HG03354 (cell line): ENCODE results near the gene KBTBD12.
"Not testable (repeated sequence)": the region's sequence is repeated elsewhere in the genome, so short reads cannot be mapped to it uniquely, and the experiment has no call there.

ENCODE experiments used
- ATAC-seq: cut with Tn5 transposase; IDR thresholded peaks from one replicate; pipeline ENCODE4 v1.9.1; 2021; ENCODE audit warnings: mild to moderate bottlenecking; ENCODE audit not compliant: unreplicated experiment, poor library complexity, severe bottlenecking

Gene KBTBD12

GRCh38 chr3:127902486-127902885, 12.5 kb upstream of the KBTBD12 start:
- no peak for ATAC-seq

DNA sequence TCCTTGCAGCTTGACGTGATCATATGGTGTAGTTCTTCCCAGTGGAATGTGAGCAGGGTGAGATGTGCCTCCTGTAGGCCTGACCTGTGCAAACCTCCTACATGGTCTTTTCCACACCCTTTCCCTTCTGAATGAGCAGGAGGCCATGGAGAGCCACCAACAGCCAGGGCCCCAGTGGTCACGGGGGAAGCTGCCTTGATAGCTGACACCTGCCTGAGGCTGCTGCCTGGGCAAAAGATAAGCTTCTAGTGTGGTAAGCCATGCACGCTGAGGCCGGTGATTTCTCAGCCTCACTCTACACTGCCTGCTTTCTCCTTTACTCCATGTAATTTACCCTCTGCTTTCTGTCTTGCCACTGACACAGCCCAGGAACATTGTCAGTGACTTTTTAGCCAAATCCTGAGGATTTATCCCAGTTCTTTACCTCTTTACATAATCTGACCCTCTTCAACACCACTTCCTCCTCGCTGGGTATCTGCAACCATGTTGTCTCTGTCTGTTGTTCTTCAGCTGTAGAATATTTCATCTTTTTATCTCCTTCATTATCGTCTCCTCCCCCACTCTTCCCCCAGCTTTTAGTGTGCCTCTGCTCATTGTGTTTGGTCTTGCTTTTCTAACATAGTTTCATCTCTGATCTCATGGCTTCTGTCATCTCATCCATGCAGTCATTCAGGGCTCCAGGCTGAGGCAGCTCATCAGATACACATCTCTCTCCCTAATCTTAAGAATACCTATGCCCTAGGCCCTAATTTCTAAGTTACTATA, 11.2 kb upstream of the KBTBD12 start:
- ATAC-seq = no peak

GRCh38 chr3:127905556-127905955, 9.5 kb upstream of the KBTBD12 start:
- ATAC-seq = no peak

DNA sequence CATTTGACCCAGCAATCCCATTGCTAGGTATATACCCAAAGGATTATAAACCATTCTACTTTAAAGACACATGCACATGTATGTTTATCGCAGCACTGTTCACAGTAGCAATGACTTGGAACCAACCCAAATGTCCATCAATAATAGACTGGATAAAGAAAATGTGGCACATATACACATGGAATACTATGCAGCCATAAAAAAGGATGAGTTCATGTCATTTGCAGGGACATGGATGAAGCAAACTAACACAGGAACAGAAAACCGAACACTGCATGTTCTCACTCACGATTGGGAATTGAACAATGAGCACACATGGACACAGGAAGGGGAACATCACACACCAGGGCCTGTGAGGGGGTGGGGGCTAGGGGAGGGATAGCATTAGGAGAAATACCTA, 8.4 kb upstream of the KBTBD12 start:
- not testable (repeated sequence) for ATAC-seq

DNA sequence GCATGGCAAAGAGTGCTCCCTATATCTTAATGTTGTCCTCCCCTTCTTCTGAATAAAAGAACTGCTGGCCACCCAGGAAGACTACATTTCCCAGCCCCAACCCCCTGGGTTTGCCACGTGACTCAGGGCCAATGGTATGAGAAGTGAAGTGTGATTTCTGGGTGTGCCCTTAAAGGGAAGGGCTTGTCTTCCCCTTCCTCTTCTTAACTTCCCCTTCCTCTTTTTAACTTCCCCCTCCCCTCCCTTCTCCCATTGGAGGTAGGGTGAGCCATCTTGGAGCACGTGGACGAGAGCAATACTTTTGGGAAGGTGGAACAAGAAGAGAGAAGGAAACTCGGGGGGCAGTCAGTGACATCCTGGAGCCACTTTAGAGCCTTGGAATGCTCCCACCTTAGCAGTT, 6.8 kb upstream of the KBTBD12 start:
- no peak for ATAC-seq

GRCh38 chr3:127908951-127909350, 6.1 kb upstream of the KBTBD12 start:
- ATAC-seq = no peak

DNA sequence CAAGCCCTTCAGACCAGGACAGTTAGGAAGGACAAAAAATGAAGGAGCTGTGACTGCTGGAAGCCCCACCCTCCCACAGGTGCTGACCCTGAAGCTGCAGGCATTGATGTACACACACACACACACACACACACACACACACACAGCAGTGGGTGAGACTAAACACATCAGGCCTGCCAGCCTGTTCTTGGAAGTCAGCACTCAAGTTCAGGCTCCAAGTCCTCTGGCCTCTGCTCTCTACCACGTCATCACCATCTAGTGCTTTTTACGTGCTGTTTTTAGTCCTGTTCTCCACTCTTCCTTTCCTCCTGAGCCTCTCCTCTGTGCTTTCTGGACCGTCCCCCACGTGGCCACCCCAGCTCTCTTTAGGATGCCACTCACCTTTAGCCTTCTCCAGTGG, 5.4 kb upstream of the KBTBD12 start:
- no peak for ATAC-seq

- ATAC-seq = no peak
Measured at GRCh38 chr3:127911421-127911931, 3.6 kb upstream of the KBTBD12 start.

DNA sequence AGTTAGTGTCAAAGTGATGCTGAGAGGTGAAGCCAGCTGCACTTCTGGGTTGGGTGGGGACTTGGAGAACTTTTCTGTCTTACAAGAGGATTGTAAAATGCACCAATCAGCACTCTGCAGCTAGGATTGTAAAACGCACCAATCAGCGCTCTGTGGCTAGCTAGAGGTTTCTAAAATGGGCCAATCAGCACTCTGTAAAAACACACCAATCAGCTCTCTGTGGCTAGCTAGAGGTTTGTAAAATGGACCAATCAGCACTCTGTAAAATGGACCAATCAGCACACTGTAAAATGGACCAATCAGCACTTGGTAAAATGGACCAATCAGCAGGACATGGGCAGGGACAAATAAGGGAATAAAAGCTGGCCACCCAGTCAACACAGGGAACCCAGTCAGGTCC, 1.2 kb upstream of the KBTBD12 start:
- ATAC-seq = not testable (repeated sequence)

GRCh38 chr3:127914584-127914983, 448 bp upstream of the KBTBD12 start:
- ATAC-seq = no peak

DNA sequence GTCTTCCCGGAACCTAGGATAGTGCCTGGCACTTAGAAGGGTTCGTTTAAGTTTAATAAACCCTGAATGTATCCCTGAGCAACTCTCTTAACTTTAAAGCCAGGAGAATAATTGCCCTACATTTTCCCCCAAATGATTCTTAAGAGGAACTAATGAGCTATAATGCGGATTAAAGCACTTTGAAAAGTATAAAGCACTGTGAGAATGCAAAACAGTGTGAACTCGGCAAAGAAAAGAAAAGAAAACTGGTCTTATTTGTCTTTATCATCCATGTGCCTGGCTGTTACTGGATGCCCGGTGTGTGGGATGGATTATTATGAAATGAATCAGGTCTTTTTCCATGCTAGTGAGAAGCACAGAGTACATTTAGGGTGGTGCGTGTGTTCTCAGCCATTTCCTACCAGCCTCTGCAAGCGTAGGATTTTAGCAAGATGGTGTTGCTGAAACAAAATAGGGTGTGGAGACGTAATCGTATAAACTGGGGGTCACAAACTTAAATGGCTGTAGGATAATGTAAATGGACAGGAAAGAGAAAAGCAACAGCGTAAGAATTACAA, 983 bp downstream of the KBTBD12 start:
- no peak for ATAC-seq

DNA sequence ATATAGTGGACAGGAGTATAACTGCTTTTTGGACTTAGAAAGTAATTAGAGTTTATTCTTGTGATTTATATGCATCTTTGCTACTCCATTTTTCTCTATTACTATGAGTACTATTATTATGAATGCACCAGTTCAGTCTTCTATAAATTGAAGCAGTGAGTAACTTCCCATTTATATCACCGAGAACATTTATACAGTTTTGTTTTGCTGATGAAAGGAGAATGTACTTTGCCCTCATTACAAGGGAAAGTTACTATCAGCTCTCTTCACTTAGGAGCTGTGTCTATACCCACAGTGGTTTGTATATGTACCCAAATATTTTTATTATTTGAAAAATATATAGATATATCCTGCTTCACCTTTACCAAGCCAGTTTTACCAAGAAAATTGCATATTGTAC, 5.7 kb downstream of the KBTBD12 start:
- no peak for ATAC-seq

GRCh38 chr3:127923611-127924010, 8.6 kb downstream of the KBTBD12 start:
- ATAC-seq = no peak

- peak; percentile 50 for ATAC-seq
Measured at GRCh38 chr3:127925384-127925783, 10.4 kb downstream of the KBTBD12 start.

GRCh38 chr3:127927829-127928604, 13.0 kb downstream of the KBTBD12 start:
- ATAC-seq = no peak

DNA sequence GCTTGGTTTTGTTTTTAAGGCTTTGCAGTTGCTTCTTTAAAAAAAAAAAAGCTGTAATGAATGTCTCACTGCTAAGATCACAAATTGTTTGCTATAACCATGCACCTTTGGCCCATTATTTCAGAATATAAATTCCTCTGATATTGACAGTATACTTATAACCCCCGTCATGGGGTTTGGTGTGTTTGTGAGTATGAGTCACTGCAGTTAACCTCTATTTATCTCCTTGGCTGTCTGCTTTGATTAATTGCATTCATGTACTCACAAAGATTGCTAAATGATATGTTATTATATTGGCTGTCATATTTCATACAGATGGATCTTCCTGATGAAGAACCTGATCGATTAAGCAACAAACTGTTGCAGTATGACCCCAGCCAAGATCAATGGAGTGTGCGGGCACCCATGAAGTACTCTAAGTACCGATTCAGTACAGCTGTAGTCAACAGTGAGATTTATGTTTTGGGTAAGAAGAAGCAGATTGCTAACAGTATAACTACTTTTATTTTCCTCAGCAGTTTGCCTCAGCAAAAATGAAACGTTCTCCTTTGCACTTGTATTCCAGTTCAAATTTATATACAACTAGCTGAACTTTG, 14.9 kb downstream of the KBTBD12 start:
- no peak for ATAC-seq

GRCh38 chr3:127933396-127933795, 18.4 kb downstream of the KBTBD12 start:
- ATAC-seq = no peak

DNA sequence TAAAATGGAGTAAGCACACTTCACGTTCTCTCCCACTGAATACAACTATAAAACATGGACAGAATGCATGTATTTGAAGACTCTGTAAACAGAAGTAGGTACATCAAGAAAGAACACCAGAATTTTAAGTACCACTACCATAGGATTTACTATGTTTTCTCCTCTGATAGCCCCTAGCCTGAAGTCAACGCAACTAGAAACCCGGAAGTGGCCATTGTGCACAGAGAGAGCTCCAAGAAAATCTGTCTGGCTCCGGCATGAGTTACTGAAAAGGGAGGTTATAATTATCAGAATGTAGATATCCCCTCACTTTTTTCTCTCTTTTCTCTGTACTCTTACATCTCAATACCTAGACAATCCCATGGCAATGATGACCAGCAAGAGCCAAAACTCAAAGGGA, 23.8 kb downstream of the KBTBD12 start:
- ATAC-seq = no peak

- ATAC-seq = no peak
Measured at GRCh38 chr3:127940116-127940515, 25.1 kb downstream of the KBTBD12 start.

DNA sequence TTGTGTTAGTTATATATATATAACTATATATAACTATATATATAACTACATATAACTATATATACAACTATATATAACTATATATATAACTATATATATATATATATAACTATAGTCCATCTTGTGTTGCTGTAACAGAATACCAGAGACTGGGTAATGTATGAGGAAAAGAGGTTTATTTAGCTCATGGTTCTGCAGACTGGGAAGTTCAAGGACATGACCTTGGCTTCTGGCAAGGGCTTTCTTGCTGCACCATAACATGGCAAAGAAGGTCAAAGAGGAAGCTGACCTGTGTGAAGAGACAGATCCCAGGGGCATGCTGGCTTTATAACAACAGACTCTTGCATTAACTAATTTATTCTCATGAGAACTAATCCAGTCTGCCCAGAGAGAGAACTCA, 27.6 kb downstream of the KBTBD12 start:
- ATAC-seq = no peak
